GM19324 (cell line): Measurements from ENCODE around the gene SULF2.

Source experiments
- ATAC-seq: cut with Tn5 transposase; IDR thresholded peaks from one replicate; pipeline ENCODE4 v1.9.1; 2021; ENCODE audit warnings: mild to moderate bottlenecking, moderate library complexity; ENCODE audit not compliant: unreplicated experiment, low FRiP score

Gene SULF2

DNA sequence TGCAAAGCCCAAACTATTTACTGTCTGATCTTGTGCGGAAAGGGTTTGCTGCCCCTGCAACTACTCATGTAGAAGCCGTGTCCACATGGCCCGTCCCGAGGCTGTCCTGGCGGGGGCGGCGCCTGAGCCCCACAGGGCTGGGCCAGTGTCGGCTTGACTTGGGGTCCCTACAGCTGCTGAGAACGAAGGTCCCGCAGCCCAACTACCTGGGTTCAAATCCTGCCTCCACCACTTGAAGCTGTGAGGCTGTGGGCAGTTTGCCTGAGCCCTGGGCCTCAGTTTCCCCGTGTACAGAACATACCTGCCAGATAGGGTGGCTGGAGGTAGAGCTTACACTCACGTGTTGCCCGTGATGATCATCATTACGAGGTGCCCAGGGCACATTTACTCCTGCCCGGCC lies 111.1 kb downstream of the SULF2 start:
- ATAC-seq: no peak

DNA sequence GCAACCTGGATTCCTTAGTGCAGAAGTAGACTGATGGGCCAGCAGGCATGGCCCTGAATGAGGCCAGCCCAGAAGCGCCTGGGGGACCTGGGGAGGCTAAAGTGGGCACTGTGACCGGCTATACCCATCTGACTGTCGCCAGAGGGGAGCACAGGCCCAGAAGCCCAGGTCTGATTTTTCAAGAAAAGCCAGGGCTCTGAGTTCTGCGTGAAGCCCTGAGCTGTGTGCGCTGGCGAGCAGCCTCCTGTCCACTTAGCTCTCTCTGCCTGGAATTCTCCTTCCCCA lies 111.7 kb downstream of the SULF2 start:
- no peak for ATAC-seq

DNA sequence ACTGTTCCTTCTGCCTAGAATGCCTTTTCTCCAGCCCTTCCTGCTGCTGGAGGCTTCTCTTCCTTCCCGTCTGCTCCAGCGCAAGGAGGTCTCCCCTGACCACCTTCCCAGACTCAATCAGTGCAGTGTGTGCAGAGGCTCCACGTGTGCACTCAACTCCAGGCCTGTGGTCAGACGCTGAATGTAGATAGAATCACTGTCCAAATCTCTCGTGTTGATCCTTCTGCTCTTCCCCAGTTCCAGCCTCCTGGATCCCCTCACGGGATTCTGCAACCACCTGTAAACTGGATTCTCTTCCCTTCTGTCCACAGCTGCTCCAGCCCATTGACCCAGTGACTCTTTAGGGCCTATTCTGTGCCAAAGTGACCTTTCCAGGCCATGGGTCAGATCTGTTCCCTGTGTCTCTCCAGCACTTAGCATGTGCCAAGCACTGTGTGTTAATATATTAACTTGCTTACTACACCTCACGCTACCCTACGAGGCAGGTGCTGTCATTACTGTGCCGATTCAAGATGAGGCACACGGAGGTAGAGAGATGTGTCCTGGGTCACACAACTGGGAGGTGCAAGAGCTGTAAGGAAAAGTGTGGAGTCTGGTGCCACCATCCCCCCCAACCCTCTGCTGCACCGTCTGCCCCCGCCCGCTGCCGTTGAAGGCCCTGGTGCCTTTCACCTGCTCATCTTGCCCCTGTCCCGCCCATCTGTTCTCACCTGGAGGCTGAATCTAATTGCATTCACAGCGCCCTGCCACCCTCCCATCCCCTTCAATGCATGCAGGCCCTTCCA lies 112.2 kb downstream of the SULF2 start:
- ATAC-seq: no peak

DNA sequence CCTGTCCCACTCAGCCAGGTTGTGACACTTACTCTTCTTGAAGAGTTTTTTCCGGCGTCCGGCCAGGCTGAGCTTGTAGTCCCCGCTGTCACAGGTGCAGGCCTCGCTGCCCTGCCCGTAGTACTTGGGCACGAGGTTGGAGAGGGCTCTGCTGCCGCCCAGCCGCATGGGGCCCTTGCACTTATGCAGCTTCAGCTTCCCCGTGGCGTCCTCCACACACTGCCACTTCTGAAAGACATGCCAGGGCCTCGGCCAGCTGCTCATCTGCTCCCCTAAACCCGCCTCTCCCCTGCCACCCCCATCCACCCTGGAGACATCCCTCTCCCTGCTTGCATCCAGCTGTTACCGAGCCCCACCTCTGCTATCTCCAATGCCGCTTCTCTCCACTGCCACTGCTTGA lies 113.1 kb downstream of the SULF2 start:
- no peak for ATAC-seq

DNA sequence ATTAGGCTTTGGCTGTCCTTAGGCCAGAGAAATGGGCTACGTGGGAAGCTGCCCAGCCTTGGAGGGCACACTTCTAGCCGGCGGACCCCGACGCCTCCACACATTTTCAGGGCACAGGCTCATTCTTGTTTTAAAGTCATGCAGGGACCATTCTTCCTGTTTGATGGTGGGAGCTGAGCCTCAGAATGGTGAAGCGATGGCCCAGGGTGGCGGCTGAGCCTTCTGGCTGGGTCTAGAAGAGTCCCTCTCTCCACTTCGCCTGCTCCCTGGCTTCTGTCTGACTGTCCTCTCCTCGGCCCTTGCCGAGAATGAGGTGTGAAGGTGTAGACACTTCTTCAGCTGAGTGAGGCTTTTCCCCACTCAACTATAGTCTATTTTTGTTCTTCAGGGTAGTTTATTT lies 114.4 kb downstream of the SULF2 start:
- ATAC-seq: no peak

DNA sequence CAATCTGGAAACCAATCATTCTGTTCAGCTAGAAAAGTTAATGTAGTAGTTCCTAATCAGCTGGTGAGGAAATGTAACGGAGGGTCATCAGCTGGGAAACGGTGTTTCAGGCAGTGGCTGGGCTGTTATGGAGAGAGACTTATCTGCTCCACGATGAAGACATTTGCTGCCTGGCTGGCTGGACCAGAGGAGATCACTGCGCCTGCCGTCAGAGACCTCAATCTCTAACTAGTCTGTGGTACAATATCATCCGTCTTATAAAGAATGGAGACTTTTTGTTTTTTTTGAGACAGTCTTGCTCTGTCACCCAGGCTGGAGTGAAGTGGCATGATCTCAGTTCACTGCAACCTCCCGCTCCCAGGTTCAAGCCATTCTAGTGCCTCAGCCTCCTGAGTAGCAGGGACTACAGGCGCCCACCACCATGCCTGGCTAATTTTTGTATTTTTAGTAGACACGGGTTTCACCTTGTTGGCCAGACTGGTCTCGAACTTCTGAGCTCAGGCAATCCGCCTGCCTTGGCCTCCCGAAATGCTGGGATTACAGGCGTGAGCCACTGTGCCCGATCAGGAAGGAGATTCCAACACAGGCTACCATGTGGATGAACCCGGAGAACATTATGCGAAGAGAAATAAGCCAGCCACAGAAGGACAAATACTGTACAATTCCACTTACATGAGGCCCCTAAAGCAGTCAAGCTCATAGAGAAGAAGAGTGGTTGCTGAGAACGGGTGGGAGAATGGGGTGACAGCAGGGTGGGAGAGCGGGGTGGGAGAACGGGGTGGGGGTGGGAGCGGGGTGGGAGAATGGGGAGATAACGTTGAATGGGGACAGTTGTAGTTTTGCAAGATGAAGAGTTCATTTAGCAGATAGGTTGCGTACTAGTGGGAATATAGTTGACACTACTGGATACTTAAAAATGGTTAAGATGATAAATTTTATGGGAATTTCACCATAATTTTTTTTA lies 115.1 kb downstream of the SULF2 start:
- ATAC-seq: no peak

DNA sequence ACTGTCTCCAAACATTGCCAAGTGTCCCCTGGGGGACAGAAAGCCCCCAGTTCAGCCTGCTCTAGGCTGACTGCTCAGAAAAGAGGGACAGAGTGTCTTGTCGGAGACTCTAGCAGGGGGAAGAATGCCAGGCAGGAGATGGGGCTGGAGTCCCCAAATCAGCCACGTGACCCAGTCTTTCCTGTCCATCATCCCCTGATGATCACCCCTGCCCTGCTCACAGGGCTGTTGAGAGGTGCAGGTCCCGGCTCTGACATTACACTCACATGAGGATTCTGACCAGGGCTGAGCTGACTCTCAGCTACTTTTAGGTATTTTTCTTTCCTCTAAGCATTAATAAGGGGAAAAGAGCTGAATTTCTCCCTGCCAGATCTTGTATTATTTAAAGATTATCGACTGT lies 115.8 kb downstream of the SULF2 start:
- ATAC-seq: no peak

DNA sequence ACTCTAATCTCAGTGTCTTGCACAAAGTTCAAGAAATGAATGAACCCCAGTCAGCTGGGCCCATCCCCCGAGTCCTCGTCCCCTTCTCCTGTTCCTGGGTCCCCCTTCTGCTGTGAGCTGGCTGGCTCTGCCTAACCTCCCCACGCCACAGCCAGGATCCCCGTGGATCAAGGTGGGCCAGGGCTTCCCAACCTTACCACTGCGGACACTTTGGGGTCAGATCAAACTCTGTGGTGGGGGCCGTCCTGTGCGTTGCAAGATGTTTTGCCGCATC lies 116.2 kb downstream of the SULF2 start:
- no peak for ATAC-seq

DNA sequence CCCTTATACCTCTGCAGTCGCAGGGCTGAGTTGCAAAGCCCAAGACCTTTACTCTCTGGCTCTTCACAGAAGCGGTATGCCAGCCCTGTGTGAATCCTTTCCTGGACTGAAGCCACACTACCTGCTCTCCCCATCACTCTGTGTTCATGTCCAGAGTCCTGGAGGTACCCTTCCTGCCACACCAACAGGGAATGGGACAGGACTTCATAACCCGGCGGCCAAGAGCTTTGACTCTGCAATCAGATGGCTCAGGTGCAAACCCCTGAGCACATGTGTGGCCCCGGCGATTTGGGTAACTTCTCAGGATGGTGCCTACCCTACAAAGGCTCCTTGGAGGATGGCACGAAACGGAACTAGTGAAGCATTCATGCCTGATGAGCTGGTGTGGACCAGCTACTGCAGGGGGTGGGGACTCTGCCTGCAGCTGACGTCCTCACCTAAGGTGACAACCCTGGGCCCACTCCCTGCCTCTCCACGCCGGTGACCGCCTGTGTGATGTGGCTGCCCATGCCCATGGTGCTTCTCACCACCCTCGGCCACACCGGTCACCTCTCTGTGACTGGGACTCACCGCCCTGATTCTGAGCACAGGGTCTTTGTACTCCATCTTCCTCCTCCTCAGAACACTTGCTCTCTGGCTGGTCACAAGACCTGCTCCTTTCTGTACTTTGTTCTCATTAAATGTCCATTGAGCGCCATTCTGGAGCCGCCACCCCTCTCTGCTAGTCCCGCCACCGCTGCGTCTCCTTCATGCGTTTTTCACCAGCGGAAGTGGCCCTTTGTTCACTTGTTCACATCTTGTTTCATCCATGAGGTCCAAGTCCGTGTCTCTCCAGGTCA lies 116.7 kb downstream of the SULF2 start:
- no peak for ATAC-seq

DNA sequence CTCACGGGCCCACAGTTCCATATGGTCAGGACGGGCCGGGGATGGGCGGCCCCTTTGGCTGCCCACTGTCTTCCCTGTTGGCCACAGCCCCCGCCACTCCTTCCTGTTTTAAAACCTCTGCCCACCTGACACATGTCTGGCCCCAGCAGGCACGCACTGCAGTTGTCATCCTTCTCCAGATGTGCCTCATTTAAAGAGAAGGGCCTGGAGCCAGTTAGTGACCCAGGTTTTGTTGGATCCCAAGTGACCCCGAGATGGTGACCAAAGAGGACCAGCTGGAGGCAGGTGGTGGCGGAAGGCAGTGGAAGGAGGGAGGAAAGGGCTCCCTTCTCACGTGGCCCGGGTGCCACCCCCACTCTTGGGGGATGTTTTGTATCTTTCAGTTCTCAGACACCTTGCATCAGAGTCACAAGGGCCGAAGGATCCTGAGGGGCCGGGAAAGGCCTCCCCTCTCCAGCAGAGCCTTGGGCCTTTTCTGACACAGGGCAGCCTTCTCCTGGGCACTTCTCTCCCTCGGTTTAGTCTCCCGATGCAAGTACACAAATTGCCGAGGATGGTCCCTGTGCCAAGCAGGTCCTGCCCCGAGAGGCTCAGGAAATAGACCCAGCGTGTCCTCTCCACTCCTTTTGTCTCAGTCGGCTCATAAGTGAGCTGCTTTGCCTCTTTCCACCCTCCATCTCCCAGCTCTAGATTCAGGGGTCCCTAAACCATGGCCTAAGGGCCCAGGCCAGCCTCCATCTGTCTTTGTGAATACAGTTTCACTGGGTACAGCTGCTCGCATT lies 117.6 kb downstream of the SULF2 start:
- no peak for ATAC-seq

DNA sequence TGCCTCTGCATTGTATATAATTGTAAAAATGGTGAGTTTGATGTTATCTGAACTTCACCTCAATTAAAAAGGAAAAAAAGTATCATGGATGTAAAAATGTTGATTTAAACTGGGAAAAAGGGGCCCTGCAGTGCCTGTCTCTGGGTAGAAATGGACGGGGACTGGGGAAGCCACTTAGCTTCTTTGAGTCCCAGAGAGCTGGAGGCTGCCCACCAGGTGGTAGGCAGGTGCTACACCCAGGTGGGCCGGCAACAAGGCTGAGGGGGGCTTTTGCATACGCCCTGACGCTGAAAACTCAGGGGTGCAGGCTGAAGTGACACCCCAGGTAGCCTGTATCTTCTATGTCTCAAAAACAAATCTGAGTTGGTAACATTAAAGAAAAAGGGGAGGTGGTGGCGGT lies 118.2 kb downstream of the SULF2 start:
- no peak for ATAC-seq

DNA sequence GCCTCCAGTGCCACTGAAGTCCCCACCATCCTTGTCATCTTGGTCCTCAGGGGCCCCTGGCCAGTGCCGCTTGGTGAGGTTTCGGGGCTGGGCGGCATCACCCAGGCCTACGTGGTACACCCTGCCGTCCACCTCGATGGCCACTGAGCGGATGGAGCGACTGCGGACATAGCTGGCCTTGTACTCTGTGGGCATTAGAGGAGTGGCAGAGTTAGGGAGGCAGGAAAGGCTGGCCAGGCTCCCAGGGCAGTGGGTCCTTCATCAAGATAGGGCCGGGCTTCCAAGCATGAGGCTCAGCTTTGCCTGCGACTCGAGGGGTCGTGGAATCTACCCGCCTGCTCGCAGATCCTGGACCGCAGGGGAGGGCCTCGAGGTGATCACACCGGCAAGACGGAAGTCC lies 119.0 kb downstream of the SULF2 start:
- no peak for ATAC-seq

DNA sequence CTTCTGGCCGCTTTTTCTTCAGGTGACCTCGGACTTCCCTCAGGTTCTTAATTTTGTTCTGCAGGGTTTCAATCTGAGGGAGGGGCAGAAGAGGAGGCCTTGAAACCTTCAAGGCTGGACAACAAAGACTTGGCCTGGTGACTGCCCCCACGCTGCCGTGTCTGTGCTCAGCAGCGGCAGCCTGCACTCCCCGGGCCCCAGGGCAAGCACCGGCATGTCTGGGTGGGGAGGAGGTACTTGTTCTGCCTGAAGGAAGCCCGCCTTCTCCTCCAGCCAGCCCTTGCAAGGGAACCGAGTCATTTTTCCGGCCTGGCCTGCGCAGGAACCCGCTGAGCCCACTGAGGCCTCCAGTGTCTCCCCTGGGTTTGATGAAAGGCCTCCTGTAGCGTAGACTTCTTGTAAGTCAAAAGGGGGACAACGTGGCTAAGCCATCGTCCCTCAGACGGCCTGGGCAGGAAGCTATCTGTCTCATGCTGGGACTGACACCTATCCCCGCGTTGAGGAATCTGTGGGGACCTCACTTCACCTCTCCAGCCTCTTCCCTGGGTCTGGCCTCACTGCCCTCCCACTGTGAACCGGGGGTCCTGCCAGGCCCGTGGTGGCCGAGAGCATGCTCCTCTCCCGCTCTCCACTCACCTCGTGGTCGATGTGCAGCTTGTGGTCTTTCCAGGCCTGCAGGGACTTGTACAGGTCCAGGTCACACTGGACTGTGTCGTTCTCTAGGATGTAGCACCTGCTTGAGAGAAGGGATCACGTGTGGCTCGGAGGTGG lies 119.9 kb downstream of the SULF2 start:
- ATAC-seq: no peak

DNA sequence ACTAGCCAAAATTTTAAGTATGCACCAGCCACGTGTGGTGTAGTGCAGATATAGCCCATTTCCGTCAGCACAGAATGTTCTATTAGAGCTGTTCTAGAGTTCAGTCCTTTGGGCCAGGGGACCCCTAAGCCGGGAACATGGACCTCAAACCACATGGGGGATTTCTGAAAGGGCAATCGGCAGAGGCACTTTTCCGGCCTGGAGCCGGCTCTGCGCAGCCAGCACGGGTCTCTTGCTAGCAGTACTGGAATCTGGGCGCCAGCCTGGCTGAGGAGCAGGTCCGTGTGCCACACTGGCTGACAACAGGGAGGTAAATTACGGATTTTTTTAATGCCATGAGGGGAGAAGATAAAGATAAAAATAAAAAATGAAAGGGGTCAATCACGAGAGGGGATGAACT lies 120.5 kb downstream of the SULF2 start:
- ATAC-seq: no peak

DNA sequence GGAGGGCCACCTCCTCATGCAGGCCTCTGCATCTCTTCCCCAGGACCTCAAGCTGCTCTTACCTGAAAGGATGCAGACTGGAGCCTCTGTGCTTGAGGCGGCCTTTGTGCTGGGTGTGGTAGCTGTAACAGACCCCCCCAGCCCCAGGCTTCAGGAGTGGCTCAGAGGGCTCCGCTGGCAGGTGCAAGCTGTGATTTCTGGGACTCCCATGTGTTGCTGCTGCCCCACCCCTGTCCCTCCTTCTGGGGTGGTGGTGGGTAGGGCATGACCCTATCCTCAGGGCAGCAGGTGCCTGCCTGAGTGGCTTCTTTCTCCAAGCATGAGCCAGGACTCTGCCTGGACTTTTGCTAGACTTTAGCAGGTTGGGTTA lies 121.2 kb downstream of the SULF2 start:
- no peak for ATAC-seq

DNA sequence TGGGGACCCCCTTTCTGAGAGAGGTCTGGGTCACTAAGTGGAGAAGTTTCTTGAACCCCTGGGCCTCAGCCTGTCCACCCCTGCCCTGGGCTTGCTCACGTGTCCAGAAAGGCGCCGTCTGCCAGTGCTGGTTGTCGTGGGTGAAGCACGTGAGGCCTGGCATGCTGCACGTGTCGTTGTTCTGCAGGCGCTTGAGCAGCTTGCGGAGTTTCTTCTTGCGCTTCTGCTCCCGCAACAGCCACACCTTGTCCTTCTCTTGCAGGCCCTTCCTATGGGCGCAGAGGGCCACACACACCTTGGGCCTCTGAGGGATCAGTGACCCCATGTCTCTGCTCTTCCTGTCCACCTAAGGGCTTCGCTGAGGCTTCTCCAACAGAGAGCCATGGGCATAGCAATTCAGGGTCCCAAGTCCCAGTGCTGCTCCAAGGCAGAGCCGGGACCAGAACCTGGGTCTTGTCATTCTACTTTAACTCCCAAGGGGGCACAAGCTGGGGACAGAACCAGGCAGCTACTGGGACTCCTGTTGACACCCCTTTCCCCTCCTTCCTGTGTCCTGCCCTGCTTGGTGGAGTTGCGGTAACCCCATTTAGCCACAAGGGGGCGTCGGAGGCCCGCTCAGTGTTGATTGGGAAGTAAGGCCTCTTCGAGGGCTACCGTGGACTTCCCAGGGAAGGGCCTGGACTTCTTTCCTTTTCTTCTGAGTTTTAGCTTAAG lies 121.8 kb downstream of the SULF2 start:
- no peak for ATAC-seq

DNA sequence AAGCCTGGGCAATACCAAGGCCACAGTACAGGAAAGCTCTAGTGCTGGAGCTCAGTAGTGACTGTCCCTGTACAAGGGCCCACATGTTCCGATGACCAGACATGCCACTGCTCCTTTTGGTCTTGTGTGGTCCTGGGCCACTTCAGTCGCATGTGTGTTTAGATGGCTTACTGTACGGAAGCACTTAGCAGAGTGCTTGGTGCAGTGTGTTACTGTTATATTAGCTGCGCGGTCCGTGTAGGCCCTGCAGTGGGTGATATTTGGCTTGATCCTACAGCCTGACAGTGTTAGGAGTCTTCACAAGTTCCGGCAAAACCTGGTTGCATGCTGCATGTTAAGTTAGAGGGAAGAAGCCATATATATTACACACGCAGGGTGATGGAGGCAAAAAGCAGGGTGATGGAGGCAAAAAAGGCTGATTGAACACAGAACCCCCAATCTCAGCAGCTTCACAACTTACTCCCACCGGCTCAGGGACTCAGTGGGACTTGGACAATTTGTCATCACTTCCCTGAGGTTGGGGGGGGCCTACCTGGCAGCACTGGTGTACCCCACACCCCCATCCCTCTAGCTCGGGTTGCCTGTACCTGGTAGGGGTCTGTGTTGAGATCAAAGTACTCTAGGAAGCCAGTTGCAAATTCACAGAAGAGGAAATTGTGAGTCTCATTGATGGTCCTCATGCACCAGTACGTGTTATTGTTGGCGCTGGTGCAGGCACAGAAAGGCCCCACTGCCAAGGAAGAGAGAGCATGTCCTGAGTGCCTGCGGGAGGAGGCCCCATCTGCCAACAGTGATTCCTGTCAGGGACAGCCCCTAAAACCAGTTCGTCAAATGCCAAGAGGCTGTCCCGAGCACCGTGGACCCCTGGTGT lies 122.6 kb downstream of the SULF2 start:
- ATAC-seq: no peak

DNA sequence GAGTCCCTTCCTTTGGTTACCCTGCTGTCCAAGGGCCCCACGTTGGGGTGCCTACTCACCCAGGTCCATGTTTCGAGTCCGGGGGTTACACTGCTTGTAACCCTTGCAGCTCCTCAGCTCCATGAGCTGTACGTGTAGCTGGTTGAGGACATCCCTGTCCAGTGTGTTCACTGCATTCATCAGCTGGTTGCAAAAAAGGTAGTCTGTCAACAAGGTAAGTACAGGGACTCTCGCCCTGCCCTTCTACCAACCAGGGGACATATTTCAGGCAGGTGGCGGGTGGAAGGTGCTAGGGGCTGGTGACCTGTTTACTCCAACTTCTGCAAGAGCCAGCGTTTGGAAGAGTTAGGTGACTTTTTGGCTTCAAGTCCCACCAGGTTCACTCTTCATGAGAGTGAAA lies 123.6 kb downstream of the SULF2 start:
- ATAC-seq: no peak
